ENCODE data around the gene FAM111A. TPM values are rescaled to one million over a fixed set of nuclear protein-coding genes. Genes with fewer than 3 reads are reported as not detected.
A peak's percentile ranks its signal among the peaks of the same experiment; 100 is the strongest.

Gene FAM111A
- total RNA-seq, 1 experiment from 2014 or later, result 54.8 TPM

- intact Hi-C loops (cut with micrococcal nuclease; ENCODE audit: unreplicated experiment), result no loop called here
- TF ChIP-seq CTCF (conservative IDR thresholded peaks at IDR 0.05; ENCODE audit: low read depth, low read length) (no peak), EZH2 (IDR thresholded peaks at IDR 0.05; ENCODE audit: borderline replicate concordance, low read depth, low read length, poor library complexity, severe bottlenecking) (no peak)
- CTCF ChIA-PET, result no interaction called here
- Histone ChIP-seq H3K9me3 (ENCODE audit: low read depth, low read length, poor library complexity, severe bottlenecking) (no peaks in the 10 kb centered on the region), H3K36me3 (ENCODE audit: insufficient read depth, low read length, poor library complexity, severe bottlenecking) (no peaks in the 10 kb centered on the region), H3K27ac (ENCODE audit: low read depth, low read length, poor library complexity, severe bottlenecking) (no peak overlapping the region), H3K27me3 (replicated peaks; ENCODE audit: insufficient read depth, low read depth, low read length, poor library complexity) (no peaks in the 10 kb centered on the region), H3K4me3 (ENCODE audit: low read depth, low read length, poor library complexity, severe bottlenecking) (no peak overlapping the region), H3K4me1 (ENCODE audit: insufficient read depth, low read length, poor library complexity, severe bottlenecking) (no peaks in the 10 kb centered on the region)
- DNase-seq (ENCODE audit: low spot score), result no peak
- POLR2A ChIA-PET (ENCODE audit: low non-redundant PET), result no interaction called here
- BruUV-seq (replicated peaks), result no TSS peak
These were observed 39.2 kb downstream of the FAM111A start for GRCh38 chr11:59181746-59182456.

DNA sequence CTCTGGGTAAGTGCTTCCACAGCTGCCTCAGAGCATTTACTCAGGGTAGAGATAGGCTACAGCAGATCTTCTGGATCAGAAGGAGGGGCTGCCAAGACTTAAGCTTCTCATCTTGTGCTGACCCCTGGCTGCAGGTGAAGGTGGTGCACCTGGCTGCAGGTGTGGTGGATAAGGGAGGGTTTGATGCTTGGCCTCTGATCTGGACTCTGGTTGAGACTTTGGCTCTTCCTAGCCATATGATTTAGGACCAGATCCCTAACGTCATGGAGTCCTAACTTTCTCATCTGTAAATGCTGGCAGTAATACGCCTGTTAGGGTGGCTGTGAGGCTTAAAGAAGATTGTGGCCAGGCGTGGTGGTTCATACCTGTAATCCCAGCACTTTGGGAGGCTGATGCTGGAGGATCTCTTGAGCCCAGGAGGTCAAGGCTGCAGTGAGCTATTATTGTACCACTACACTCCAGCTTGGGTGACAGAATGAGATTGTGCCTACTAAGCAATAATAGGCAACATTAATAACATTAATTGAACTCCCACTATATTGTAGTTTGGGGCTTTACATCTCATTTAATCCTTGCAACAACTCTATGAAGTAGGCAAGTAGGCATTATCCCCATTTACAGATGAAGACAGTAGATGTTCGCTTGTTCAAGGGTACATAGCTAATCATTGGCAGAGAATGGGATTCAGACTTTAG lies 39.9 kb downstream of the FAM111A start:
- TF ChIP-seq EZH2 (IDR thresholded peaks at IDR 0.05; ENCODE audit: borderline replicate concordance, low read depth, low read length, poor library complexity, severe bottlenecking), result no peak
- 0 out of 2 replicates have a peak, but pooled peaks have one; percentile 18 for TF ChIP-seq CTCF (conservative IDR thresholded peaks at IDR 0.05; ENCODE audit: low read depth, low read length)
- intact Hi-C loops (cut with micrococcal nuclease; ENCODE audit: unreplicated experiment), result no loop called here
- no peak overlapping the region for H3K27ac ChIP-seq (ENCODE audit: low read depth, low read length, poor library complexity, severe bottlenecking)
- H3K4me1 ChIP-seq (ENCODE audit: insufficient read depth, low read length, poor library complexity, severe bottlenecking), result no peaks in the 10 kb centered on the region
- H3K36me3 ChIP-seq (ENCODE audit: insufficient read depth, low read length, poor library complexity, severe bottlenecking), result no peaks in the 10 kb centered on the region
- H3K4me3 ChIP-seq (ENCODE audit: low read depth, low read length, poor library complexity, severe bottlenecking), result no peak overlapping the region
- ChIA-PET CTCF (no interaction called here), POLR2A (ENCODE audit: low non-redundant PET) (no interaction called here)
- no TSS peak for BruUV-seq (replicated peaks)
- DNase-seq (ENCODE audit: low spot score), result no peak
- H3K9me3 ChIP-seq (ENCODE audit: low read depth, low read length, poor library complexity, severe bottlenecking), result no peaks in the 10 kb centered on the region
- H3K27me3 ChIP-seq (replicated peaks; ENCODE audit: insufficient read depth, low read depth, low read length, poor library complexity), result no peaks in the 10 kb centered on the region

DNA sequence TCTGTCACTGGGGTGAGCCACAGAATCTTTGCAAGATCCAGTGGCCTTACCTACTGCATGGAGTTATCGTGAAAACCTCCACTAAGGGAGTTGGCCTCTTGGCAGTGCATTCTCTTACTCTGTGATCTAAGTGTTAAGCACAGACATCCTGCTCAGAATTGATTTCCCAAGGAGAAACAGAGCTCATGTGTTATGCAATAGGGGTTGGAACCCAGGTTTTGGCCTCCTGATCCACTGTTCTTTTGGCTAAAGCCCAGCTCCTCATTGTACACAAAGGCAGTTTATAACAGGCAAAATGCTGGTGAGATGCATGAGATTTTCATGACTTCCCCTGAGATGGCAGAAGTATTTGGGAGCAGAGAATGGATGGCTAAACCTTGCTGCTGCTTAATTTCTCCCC lies 41.1 kb downstream of the FAM111A start:
- Histone ChIP-seq H3K27me3 (replicated peaks; ENCODE audit: insufficient read depth, low read depth, low read length, poor library complexity) (no peaks in the 10 kb centered on the region), H3K36me3 (ENCODE audit: insufficient read depth, low read length, poor library complexity, severe bottlenecking) (no peaks in the 10 kb centered on the region), H3K4me3 (ENCODE audit: low read depth, low read length, poor library complexity, severe bottlenecking) (no peak overlapping the region), H3K27ac (ENCODE audit: low read depth, low read length, poor library complexity, severe bottlenecking) (no peak overlapping the region), H3K4me1 (ENCODE audit: insufficient read depth, low read length, poor library complexity, severe bottlenecking) (no peaks in the 10 kb centered on the region), H3K9me3 (ENCODE audit: low read depth, low read length, poor library complexity, severe bottlenecking) (no peaks in the 10 kb centered on the region)
- no peak for DNase-seq (ENCODE audit: low spot score)
- BruUV-seq (replicated peaks), result no TSS peak
- ChIA-PET CTCF (interaction anchor here (0.6 kb wide), 1 partner anchor 84 kb away, joined by 3 read pairs; no protein-coding TSS in a partner anchor), POLR2A (ENCODE audit: low non-redundant PET) (no interaction called here)
- intact Hi-C loops (cut with micrococcal nuclease; ENCODE audit: unreplicated experiment), result no loop called here
- TF ChIP-seq EZH2 (IDR thresholded peaks at IDR 0.05; ENCODE audit: borderline replicate concordance, low read depth, low read length, poor library complexity, severe bottlenecking), result no peak

Measured in A673 (cell line).